Loucy (cell line): ENCODE data around the gene SYCP3.

Experiments used
- EZH2phosphoT487 ChIP-seq: fragments of 200-600 bp; IDR thresholded peaks from 2 replicates; pipeline ENCODE4 v1.6.1; 2018; ENCODE audit warnings: antibody characterized with exemption, mild to moderate bottlenecking, moderate library complexity, borderline replicate concordance
- TF ChIP-seq, protein P1 (sequence below): fragments of 200-600 bp; sonication (generic); conservative IDR thresholded peaks from 2 replicates; pipeline ENCODE4 v1.5.1; 2014; ENCODE audit warnings: mild to moderate bottlenecking, antibody characterized with exemption, low read length

- TF ChIP-seq, protein P1, sequence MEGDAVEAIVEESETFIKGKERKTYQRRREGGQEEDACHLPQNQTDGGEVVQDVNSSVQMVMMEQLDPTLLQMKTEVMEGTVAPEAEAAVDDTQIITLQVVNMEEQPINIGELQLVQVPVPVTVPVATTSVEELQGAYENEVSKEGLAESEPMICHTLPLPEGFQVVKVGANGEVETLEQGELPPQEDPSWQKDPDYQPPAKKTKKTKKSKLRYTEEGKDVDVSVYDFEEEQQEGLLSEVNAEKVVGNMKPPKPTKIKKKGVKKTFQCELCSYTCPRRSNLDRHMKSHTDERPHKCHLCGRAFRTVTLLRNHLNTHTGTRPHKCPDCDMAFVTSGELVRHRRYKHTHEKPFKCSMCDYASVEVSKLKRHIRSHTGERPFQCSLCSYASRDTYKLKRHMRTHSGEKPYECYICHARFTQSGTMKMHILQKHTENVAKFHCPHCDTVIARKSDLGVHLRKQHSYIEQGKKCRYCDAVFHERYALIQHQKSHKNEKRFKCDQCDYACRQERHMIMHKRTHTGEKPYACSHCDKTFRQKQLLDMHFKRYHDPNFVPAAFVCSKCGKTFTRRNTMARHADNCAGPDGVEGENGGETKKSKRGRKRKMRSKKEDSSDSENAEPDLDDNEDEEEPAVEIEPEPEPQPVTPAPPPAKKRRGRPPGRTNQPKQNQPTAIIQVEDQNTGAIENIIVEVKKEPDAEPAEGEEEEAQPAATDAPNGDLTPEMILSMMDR, result no peak
- no peak for TF ChIP-seq EZH2phosphoT487
Measured at GRCh38 chr12:101779626-101780025, 40.4 kb upstream of the SYCP3 start.
